IMR-90 (cell line): Measurements from ENCODE around the gene TMEM117. TPM values are rescaled to one million over a fixed set of nuclear protein-coding genes. Genes with fewer than 3 reads are reported as not detected.

ENCODE experiments used
- ATAC-seq: fragments of 200-7000 bp; cut with Tn5 transposase; 2 replicates; pipeline ENCODE4 v1.9.1; 2020; ENCODE audit warnings: low read depth, mild to moderate bottlenecking, moderate library complexity
- BruUV-seq: library from RNA; stranded (reverse); fragments of 400-500 nt; replicated peaks from 2 replicates; lab custom pipeline; 2021; lab: Mats Ljungman, UMichigan
- CTCF ChIA-PET: fragments of 300-600 bp; formaldehyde crosslinking; extraction: SDS; loops from one replicate; lab custom pipeline; 2021; ENCODE audit warnings: antibody characterized with exemption; lab: Yijun Ruan, JAX
- POLR2A ChIA-PET: fragments of 300-600 bp; sonication (Branson Sonifier 250); formaldehyde crosslinking; loops from one replicate; lab custom pipeline; 2022; ENCODE audit warnings: antibody characterized with exemption; ENCODE audit not compliant: unreplicated experiment; lab: Charles Lee
- DNase-seq: peaks from one replicate; pipeline ENCODE4 v3.0.0; 2013
- H2AFZ ChIP-seq: replicated peaks from 2 replicates; pipeline ENCODE3; 2013; ENCODE audit warnings: low read length, mild to moderate bottlenecking; ENCODE audit not compliant: poor library complexity
- H2AK5ac ChIP-seq: 2 replicates; pipeline ENCODE4 v1.6.1; 2013; ENCODE audit warnings: low read depth, low read length, inconsistent platforms
- H2AK9ac ChIP-seq: replicated peaks from 2 replicates; pipeline ENCODE3; 2013; ENCODE audit warnings: mild to moderate bottlenecking, low read depth, low read length, moderate library complexity; ENCODE audit not compliant: poor library complexity
- H2BK120ac ChIP-seq: 2 replicates; pipeline ENCODE4 v1.6.1; 2013; ENCODE audit warnings: low read depth, low read length, inconsistent platforms
- H2BK15ac ChIP-seq: 3 replicates; pipeline ENCODE4 v1.6.1; 2013; ENCODE audit warnings: low read depth, low read length, inconsistent platforms
- H2BK20ac ChIP-seq: 2 replicates; pipeline ENCODE4 v1.6.1; 2013; ENCODE audit warnings: low read depth, mild to moderate bottlenecking, inconsistent platforms, low read length, moderate library complexity
- H2BK5ac ChIP-seq: 2 replicates; pipeline ENCODE4 v1.6.1; 2013; ENCODE audit warnings: mild to moderate bottlenecking, low read depth, low read length, inconsistent platforms; ENCODE audit not compliant: poor library complexity, severe bottlenecking
- H3K14ac ChIP-seq: replicated peaks from 2 replicates; pipeline ENCODE4 v1.6.1; 2013; ENCODE audit warnings: low read depth, low read length, inconsistent platforms
- H3K18ac ChIP-seq: 2 replicates; pipeline ENCODE4 v1.6.1; 2013; ENCODE audit warnings: low read depth, low read length, control low read depth
- H3K23ac ChIP-seq: 2 replicates; pipeline ENCODE4 v1.6.1; 2013; ENCODE audit warnings: low read depth, low read length, inconsistent platforms
- H3K27ac ChIP-seq: 2 replicates; pipeline ENCODE4 v1.5.1; 2013; ENCODE audit warnings: mild to moderate bottlenecking, control low read depth, low read length; ENCODE audit not compliant: insufficient read depth
- H3K27me3 ChIP-seq: 2 replicates; pipeline ENCODE4 v1.6.1; 2013; ENCODE audit warnings: low read length; ENCODE audit not compliant: control insufficient read depth, insufficient read depth
- H3K36me3 ChIP-seq: 2 replicates; pipeline ENCODE4 v1.6.1; 2013; ENCODE audit warnings: low read length, mixed read lengths; ENCODE audit not compliant: control insufficient read depth, insufficient read depth
- H3K4ac ChIP-seq: 2 replicates; pipeline ENCODE4 v1.6.1; 2013; ENCODE audit warnings: low read depth, low read length, inconsistent platforms
- H3K4me1 ChIP-seq: 2 replicates; pipeline ENCODE4 v1.6.1; 2013; ENCODE audit warnings: low read length, mixed read lengths; ENCODE audit not compliant: control insufficient read depth, insufficient read depth
- H3K4me2 ChIP-seq: 2 replicates; pipeline ENCODE4 v1.6.1; 2013; ENCODE audit warnings: low read depth, mild to moderate bottlenecking, control low read depth, low read length, moderate library complexity
- H3K4me3 ChIP-seq: 2 replicates; pipeline ENCODE4 v1.5.1; 2013; ENCODE audit warnings: low read depth, mild to moderate bottlenecking, control low read depth, low read length, moderate library complexity; ENCODE audit not compliant: insufficient read depth
- H3K56ac ChIP-seq: 2 replicates; pipeline ENCODE4 v1.6.1; 2013; ENCODE audit warnings: low read length, inconsistent platforms; ENCODE audit not compliant: insufficient read depth; ENCODE audit errors: extremely low read depth
- H3K79me1 ChIP-seq, 2 experiments: 2 replicates each; pipeline ENCODE4 v1.6.1; 2013; ENCODE audit warnings: low read length in 2 of 2, inconsistent platforms in 1 of 2, low read depth in 1 of 2
- H3K9ac ChIP-seq: 2 replicates; pipeline ENCODE4 v1.6.1; 2013; ENCODE audit warnings: low read depth, low read length, control low read depth
- H3K9me1 ChIP-seq: 2 replicates; pipeline ENCODE4 v1.6.1; 2013; ENCODE audit warnings: low read length, inconsistent platforms; ENCODE audit not compliant: insufficient read depth
- H3K9me3 ChIP-seq: 2 replicates; pipeline ENCODE4 v1.6.1; 2013; ENCODE audit warnings: low read length; ENCODE audit not compliant: control insufficient read depth, insufficient read depth
- H4K20me1 ChIP-seq: 2 replicates; pipeline ENCODE4 v1.6.1; 2013; ENCODE audit warnings: low read length, inconsistent platforms; ENCODE audit not compliant: insufficient read depth
- H4K5ac ChIP-seq: 2 replicates; pipeline ENCODE4 v1.6.1; 2013; ENCODE audit warnings: mild to moderate bottlenecking, low read depth, low read length, control low read depth
- H4K8ac ChIP-seq, 2 experiments: 2 replicates each; pipeline ENCODE4 v1.6.1; 2013; ENCODE audit warnings: low read depth in 2 of 2, low read length in 2 of 2, control low read depth in 1 of 2, inconsistent platforms in 1 of 2
- H4K91ac ChIP-seq: 2 replicates; pipeline ENCODE4 v1.6.1; 2013; ENCODE audit warnings: low read depth, low read length, inconsistent platforms; ENCODE audit not compliant: insufficient read depth
- BHLHE40 ChIP-seq: fragments of 150-350 bp; IDR thresholded peaks from 2 replicates; pipeline ENCODE4 v1.6.1; 2016; ENCODE audit warnings: mild to moderate bottlenecking, low read depth, low read length
- CEBPB ChIP-seq: IDR thresholded peaks from 2 replicates; pipeline ENCODE4 v1.6.1; 2012; ENCODE audit warnings: low read depth, low read length, improper control_type of control experiment
- CHD1 ChIP-seq: IDR thresholded peaks from 2 replicates; pipeline ENCODE4 v1.6.1; 2012; ENCODE audit warnings: low read depth, low read length, improper control_type of control experiment
- FOS ChIP-seq: fragments of 150-350 bp; IDR thresholded peaks from 2 replicates; pipeline ENCODE4 v1.6.1; 2016; ENCODE audit warnings: low read depth, low read length
- MAFK ChIP-seq: IDR thresholded peaks from 2 replicates; pipeline ENCODE4 v1.6.1; 2012; ENCODE audit warnings: low read depth, low read length, improper control_type of control experiment
- MAZ ChIP-seq: IDR thresholded peaks from 2 replicates; pipeline ENCODE4 v1.6.1; 2012; ENCODE audit warnings: low read depth, mild to moderate bottlenecking, low read length, improper control_type of control experiment, moderate library complexity, borderline replicate concordance
- MXI1 ChIP-seq: IDR thresholded peaks from 2 replicates; pipeline ENCODE4 v1.6.1; 2012; ENCODE audit warnings: low read depth, mild to moderate bottlenecking, low read length, moderate library complexity, borderline replicate concordance
- NFE2L2 ChIP-seq: fragments of 150-350 bp; IDR thresholded peaks from 2 replicates; pipeline ENCODE4 v1.6.1; 2016; ENCODE audit warnings: low read depth, mild to moderate bottlenecking, low read length
- POLR2A ChIP-seq: IDR thresholded peaks from 2 replicates; pipeline ENCODE4 v1.6.1; 2012; ENCODE audit warnings: mild to moderate bottlenecking, low read depth, low read length
- RAD21 ChIP-seq: IDR thresholded peaks from 2 replicates; pipeline ENCODE4 v1.6.1; 2012; ENCODE audit warnings: low read length, improper control_type of control experiment
- RCOR1 ChIP-seq: IDR thresholded peaks from 2 replicates; pipeline ENCODE4 v1.6.1; 2012; ENCODE audit warnings: mild to moderate bottlenecking, low read length, improper control_type of control experiment; ENCODE audit not compliant: insufficient replicate concordance
- RFX5 ChIP-seq: IDR thresholded peaks from 2 replicates; pipeline ENCODE4 v1.8.0; 2012; ENCODE audit warnings: low read depth, mild to moderate bottlenecking, low read length, moderate library complexity
- SMC3 ChIP-seq: fragments of 150-350 bp; IDR thresholded peaks from 2 replicates; pipeline ENCODE4 v1.6.1; 2016; ENCODE audit warnings: low read depth, mild to moderate bottlenecking, antibody characterized with exemption, low read length, moderate library complexity
- WGBS, 2 experiments: methylation state at CpG; one replicate each; pipeline versions ENCODE4 v1.1.5 to v1.1.7; 2013; ENCODE audit warnings: missing lambda C conversion rate in 2 of 2; ENCODE audit not compliant: insufficient read length in 1 of 2; ENCODE audit errors: extremely low coverage in 2 of 2; 5-methylcytosine and 5-hydroxymethylcytosine counted together
- dilution Hi-C: fragments of 300-500 bp; cut with HindIII; formaldehyde crosslinking; loops from one replicate; pipeline ENCODE4 v1.14.3; 2018; ENCODE audit warnings: low sequenced_read_pairs; ENCODE audit not compliant: unreplicated experiment
- in situ Hi-C: fragments of 300-500 bp; cut with MboI; formaldehyde crosslinking; loops from 3 replicates; pipeline ENCODE4 v1.14.3; 2019; ENCODE audit warnings: low sequenced_read_pairs, inconsistent platforms, mixed read lengths
- intact Hi-C: fragments of 100-400 bp; cut with micrococcal nuclease; formaldehyde crosslinking; loops from 2 replicates; pipeline ENCODE4 v1.10.0; 2022
- polyA plus RNA-seq, 3 experiments: library from polyadenylated mRNA; depleted of rRNA; stranded (reverse); fragments of >200 nt; gene quantifications; 2 replicates each; pipeline ENCODE4 v1.2.3, GENCODE V29; 2012; ENCODE audit warnings: low replicate concordance in 1 of 3
- total RNA-seq: library from RNA; depleted of rRNA; stranded (reverse); fragments of >200 nt; gene quantifications from 2 replicates; pipeline ENCODE4 v1.2.3, GENCODE V29; 2012
- TF ChIP-seq, protein P1 (sequence below): conservative IDR thresholded peaks from 2 replicates; pipeline ENCODE4 v1.5.1; 2012; ENCODE audit warnings: mild to moderate bottlenecking, low read depth, low read length, improper control_type of control experiment
- TF ChIP-seq, protein P2 (sequence below): fragments of 150-350 bp; IDR thresholded peaks from 2 replicates; pipeline ENCODE4 v1.6.1; 2017; ENCODE audit warnings: mild to moderate bottlenecking, antibody characterized with exemption, low read length, low read depth
- TF ChIP-seq, protein P3 (sequence below): fragments of 150-350 bp; IDR thresholded peaks from 2 replicates; pipeline ENCODE4 v1.6.1; 2016; ENCODE audit warnings: low read depth, mild to moderate bottlenecking, low read length, moderate library complexity, borderline replicate concordance

The TMEM117 gene
- total and polyA plus RNA-seq, 2 of the 4 experiments (the other 2 are of a cell fraction), result 8.7 to 21.0 TPM

DNA sequence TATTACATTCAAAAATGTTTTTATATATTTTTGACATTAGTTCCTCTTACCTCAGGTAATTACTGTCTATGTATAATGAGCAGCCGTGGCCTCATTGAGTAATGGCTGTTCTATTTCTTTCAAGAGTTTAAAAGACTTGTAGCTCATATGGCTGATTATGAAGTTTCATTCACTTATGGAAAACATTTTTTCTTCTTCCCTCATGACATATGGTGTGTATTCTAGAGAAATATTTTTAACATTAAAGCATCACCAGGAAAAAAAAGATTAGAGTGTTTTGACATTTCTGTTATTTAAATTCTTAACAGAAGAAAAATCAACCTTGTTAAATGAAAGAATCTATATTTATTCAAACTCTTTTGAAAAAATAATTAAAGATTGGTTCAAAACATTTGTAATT lies 422.4 kb downstream of the TMEM117 start:
- in situ Hi-C loops (no loop called here), intact Hi-C loops (no loop called here), dilution Hi-C loops (no loop called here)
- BruUV-seq, result no TSS peak
- Histone ChIP-seq H2AFZ (no peak overlapping the region), H3K27me3 (no peaks in the 10 kb centered on the region), H2BK5ac (no peak overlapping the region), H2BK20ac (no peak overlapping the region), H3K9me3 (no peaks in the 10 kb centered on the region), H3K79me1 (no peaks in the 10 kb centered on the region), H3K56ac (no peak overlapping the region), H3K4me1 (no peaks in the 10 kb centered on the region), H2AK5ac (no peak overlapping the region), H3K36me3 (no peaks in the 10 kb centered on the region), H4K5ac (no peak overlapping the region), H3K18ac (no peak overlapping the region), H2AK9ac (no peak overlapping the region), H4K91ac (no peak overlapping the region), H3K4ac (no peak overlapping the region), H2BK120ac (no peak overlapping the region), H4K20me1 (no peaks in the 10 kb centered on the region), H3K4me3 (no peak overlapping the region), H2BK15ac (no peak overlapping the region), H3K9ac (no peak overlapping the region), H3K27ac (no peak overlapping the region), H3K9me1 (no peaks in the 10 kb centered on the region), H3K23ac (no peak overlapping the region), H3K14ac (no peak overlapping the region), H4K8ac (no peak overlapping the region), H3K4me2 (no peak overlapping the region)
- ATAC-seq, result no peak
- WGBS, 2 experiments, result no CpG with 5 or more reads among the region's 1 CpG
- POLR2A ChIA-PET, result no interaction called here
- TF ChIP-seq, protein P1, sequence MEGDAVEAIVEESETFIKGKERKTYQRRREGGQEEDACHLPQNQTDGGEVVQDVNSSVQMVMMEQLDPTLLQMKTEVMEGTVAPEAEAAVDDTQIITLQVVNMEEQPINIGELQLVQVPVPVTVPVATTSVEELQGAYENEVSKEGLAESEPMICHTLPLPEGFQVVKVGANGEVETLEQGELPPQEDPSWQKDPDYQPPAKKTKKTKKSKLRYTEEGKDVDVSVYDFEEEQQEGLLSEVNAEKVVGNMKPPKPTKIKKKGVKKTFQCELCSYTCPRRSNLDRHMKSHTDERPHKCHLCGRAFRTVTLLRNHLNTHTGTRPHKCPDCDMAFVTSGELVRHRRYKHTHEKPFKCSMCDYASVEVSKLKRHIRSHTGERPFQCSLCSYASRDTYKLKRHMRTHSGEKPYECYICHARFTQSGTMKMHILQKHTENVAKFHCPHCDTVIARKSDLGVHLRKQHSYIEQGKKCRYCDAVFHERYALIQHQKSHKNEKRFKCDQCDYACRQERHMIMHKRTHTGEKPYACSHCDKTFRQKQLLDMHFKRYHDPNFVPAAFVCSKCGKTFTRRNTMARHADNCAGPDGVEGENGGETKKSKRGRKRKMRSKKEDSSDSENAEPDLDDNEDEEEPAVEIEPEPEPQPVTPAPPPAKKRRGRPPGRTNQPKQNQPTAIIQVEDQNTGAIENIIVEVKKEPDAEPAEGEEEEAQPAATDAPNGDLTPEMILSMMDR, result no peak
- no peak for TF ChIP-seq CHD1
- no peak for TF ChIP-seq FOS
- TF ChIP-seq, protein P2, sequence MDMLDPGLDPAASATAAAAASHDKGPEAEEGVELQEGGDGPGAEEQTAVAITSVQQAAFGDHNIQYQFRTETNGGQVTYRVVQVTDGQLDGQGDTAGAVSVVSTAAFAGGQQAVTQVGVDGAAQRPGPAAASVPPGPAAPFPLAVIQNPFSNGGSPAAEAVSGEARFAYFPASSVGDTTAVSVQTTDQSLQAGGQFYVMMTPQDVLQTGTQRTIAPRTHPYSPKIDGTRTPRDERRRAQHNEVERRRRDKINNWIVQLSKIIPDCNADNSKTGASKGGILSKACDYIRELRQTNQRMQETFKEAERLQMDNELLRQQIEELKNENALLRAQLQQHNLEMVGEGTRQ, result no peak
- no peak for TF ChIP-seq MXI1
- TF ChIP-seq MAFK, result no peak
- TF ChIP-seq RAD21, result no peak
- no peak for TF ChIP-seq RCOR1
- no peak for TF ChIP-seq BHLHE40
- no peak for TF ChIP-seq SMC3
- no peak for TF ChIP-seq RFX5
- TF ChIP-seq MAZ, result no peak
- TF ChIP-seq POLR2A, result no peak
- TF ChIP-seq CEBPB, result no peak
- TF ChIP-seq NFE2L2, result no peak
- TF ChIP-seq, protein P3, sequence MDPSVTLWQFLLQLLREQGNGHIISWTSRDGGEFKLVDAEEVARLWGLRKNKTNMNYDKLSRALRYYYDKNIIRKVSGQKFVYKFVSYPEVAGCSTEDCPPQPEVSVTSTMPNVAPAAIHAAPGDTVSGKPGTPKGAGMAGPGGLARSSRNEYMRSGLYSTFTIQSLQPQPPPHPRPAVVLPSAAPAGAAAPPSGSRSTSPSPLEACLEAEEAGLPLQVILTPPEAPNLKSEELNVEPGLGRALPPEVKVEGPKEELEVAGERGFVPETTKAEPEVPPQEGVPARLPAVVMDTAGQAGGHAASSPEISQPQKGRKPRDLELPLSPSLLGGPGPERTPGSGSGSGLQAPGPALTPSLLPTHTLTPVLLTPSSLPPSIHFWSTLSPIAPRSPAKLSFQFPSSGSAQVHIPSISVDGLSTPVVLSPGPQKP, result no peak
- no peak for DNase-seq
- CTCF ChIA-PET, result no interaction called here
